ENCODE data around the gene DRP2. TPM values are rescaled to one million over a fixed set of nuclear protein-coding genes. Genes with fewer than 3 reads are reported as not detected.

The DRP2 gene
- total RNA-seq, 1 experiment from 2014 or later: 0.04 TPM

GRCh38 chrX:101220662-101221260 lies 1.2 kb downstream of the DRP2 start:
- H3K27ac Mint-ChIP-seq: no peak overlapping the region

More at GRCh38 chrX:101220662-101221260, 1.2 kb downstream of the DRP2 start:
- no peak overlapping the region for H2BK20ac ChIP-seq (ENCODE audit: low read depth, low read length, poor library complexity, severe bottlenecking)
- no peak overlapping the region for H3K4ac ChIP-seq (ENCODE audit: low read depth, low read length)
- H2BK15ac ChIP-seq (ENCODE audit: low read depth, low read length): no peak overlapping the region
- peaks cover 42% of the 10 kb centered on the region for H3K9me3 ChIP-seq (ENCODE audit: control insufficient read depth, low read depth, low read length)
- no peak overlapping the region for H2BK5ac ChIP-seq (ENCODE audit: insufficient read length, low read length)
- H3K27ac ChIP-seq (ENCODE audit: insufficient read length, low read depth, low read length): no peak overlapping the region
- H4K91ac ChIP-seq (ENCODE audit: insufficient read length, low read depth, low read length): no peak overlapping the region
- no peaks in the 10 kb centered on the region for H3K4me1 ChIP-seq (ENCODE audit: insufficient read depth, low read length)
- H2BK120ac ChIP-seq (ENCODE audit: low read depth, low read length, poor library complexity, severe bottlenecking): no peak overlapping the region
- H3K4me1 Mint-ChIP-seq: peaks cover 2 to 7% of the 10 kb centered on the region in 2 experiments; a peak in 1 of 4 replicates
- no CpG with 5 or more reads among the region's 4 CpGs for WGBS (ENCODE audit: extremely low coverage, insufficient read length, low lambda C conversion rate)
- no peak overlapping the region for H3K56ac ChIP-seq (ENCODE audit: insufficient read length, low read depth, low read length)
- no peaks in the 10 kb centered on the region for H3K79me1 ChIP-seq (ENCODE audit: insufficient read depth, low read depth, low read length, poor library complexity, severe bottlenecking)
- H2AK5ac ChIP-seq (ENCODE audit: insufficient read length, low read length): no peak overlapping the region
- H3K9ac ChIP-seq (ENCODE audit: extremely low read depth, insufficient read length, low read length): no peak overlapping the region
- H3K18ac ChIP-seq (ENCODE audit: insufficient read length, low read depth, low read length): no peak overlapping the region
- no peak overlapping the region; a peak in 1 of 5 replicates for H3K4me3 Mint-ChIP-seq
- H3K79me2 ChIP-seq (ENCODE audit: insufficient read depth, low read length): no peaks in the 10 kb centered on the region
- no peak overlapping the region for H3T11ph ChIP-seq (ENCODE audit: low read length)
- H2BK12ac ChIP-seq (ENCODE audit: insufficient read length, low read depth, low read length): no peak overlapping the region
- no peaks in the 10 kb centered on the region for H3K27me3 ChIP-seq (ENCODE audit: insufficient read depth, low read length)
- no peaks in the 10 kb centered on the region; the same call in none of the 2 replicates for H3K27me3 Mint-ChIP-seq (ENCODE audit: low read depth)
- H4K20me1 ChIP-seq (ENCODE audit: control insufficient read depth, insufficient read depth, insufficient read length): no peaks in the 10 kb centered on the region
- no peak overlapping the region for H3K23ac ChIP-seq (ENCODE audit: insufficient read length, low read depth, low read length)
- no peak overlapping the region for H4K8ac ChIP-seq (replicated peaks; ENCODE audit: insufficient read length, low read depth, low read length)
- no peak overlapping the region for H4K5ac ChIP-seq (ENCODE audit: insufficient read length, low read depth, low read length)
- H3K14ac ChIP-seq (ENCODE audit: insufficient read depth, low read length): no peak overlapping the region
- DNase-seq: no peak
- TF ChIP-seq, protein P1, sequence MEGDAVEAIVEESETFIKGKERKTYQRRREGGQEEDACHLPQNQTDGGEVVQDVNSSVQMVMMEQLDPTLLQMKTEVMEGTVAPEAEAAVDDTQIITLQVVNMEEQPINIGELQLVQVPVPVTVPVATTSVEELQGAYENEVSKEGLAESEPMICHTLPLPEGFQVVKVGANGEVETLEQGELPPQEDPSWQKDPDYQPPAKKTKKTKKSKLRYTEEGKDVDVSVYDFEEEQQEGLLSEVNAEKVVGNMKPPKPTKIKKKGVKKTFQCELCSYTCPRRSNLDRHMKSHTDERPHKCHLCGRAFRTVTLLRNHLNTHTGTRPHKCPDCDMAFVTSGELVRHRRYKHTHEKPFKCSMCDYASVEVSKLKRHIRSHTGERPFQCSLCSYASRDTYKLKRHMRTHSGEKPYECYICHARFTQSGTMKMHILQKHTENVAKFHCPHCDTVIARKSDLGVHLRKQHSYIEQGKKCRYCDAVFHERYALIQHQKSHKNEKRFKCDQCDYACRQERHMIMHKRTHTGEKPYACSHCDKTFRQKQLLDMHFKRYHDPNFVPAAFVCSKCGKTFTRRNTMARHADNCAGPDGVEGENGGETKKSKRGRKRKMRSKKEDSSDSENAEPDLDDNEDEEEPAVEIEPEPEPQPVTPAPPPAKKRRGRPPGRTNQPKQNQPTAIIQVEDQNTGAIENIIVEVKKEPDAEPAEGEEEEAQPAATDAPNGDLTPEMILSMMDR (conservative IDR thresholded peaks at IDR 0.05): no peak
- peaks cover 55 to 61% of the 10 kb centered on the region in 2 experiments for H3K9me3 Mint-ChIP-seq
- no peaks in the 10 kb centered on the region for H3K23me2 ChIP-seq (ENCODE audit: insufficient read length, low read depth, low read length, poor library complexity, severe bottlenecking)
- H3K36me3 Mint-ChIP-seq (ENCODE audit: insufficient read depth in 1 of 3, low read depth in 3 of 3): peaks cover 0 to 1% (median 0%) of the 10 kb centered on the region in 3 experiments; a peak in 1 of 7 replicates
- no peak overlapping the region for H2AFZ ChIP-seq (ENCODE audit: low read length)
- no peak overlapping the region for H3K4me2 ChIP-seq (ENCODE audit: insufficient read depth, insufficient read length, low read length)

All from H9 (cell line).